K562 (cell line): ENCODE data around the gene C22orf31. TPM values are rescaled to one million over a fixed set of nuclear protein-coding genes. Genes with fewer than 3 reads are reported as not detected.

Experiments used
- ATAC-seq: fragments of 200-7000 bp; cut with Tn5 transposase; 3 replicates; pipeline ENCODE4 v1.9.1; 2020; ENCODE audit warnings: moderate library complexity
- BruUV-seq: library from RNA; stranded (reverse); fragments of 400-500 nt; replicated peaks from 2 replicates; lab custom pipeline; 2021; lab: Mats Ljungman, UMichigan
- CTCF ChIA-PET: fragments of 300-600 bp; formaldehyde crosslinking; extraction: SDS; loops from one replicate; lab custom pipeline; 2021; ENCODE audit warnings: low intra/inter-chr PET ratio; lab: Yijun Ruan, JAX
- POLR2A ChIA-PET: fragments of 300-600, 350-650 bp; sonication (Branson Sonifier 250); formaldehyde crosslinking; extraction: SDS; loops from one replicate; lab custom pipeline; 2021; ENCODE audit warnings: antibody characterized with exemption, inconsistent platforms; lab: Yijun Ruan, JAX
- DNase-seq, 4 experiments: peaks; one replicate each; pipeline versions ENCODE4 v3.0.0 to v3.0.0-alpha.2; 2011 to 2018; ENCODE audit warnings: low spot score in 3 of 4, mixed read lengths in 3 of 4; ENCODE audit errors: extremely low read depth in 1 of 4
- FAIRE-seq: peaks from 2 replicates; lab custom pipeline; 2011; peaks lifted over from hg19 to GRCh38; lab: Jason Lieb, UNC
- H2AFZ ChIP-seq: 2 replicates; pipeline ENCODE4 v1.6.0; 2011; ENCODE audit warnings: low read depth, low read length, control low read depth, inconsistent platforms
- H3K27ac ChIP-seq: fragments of 200-600 bp; 3 replicates; pipeline ENCODE4 v1.8.0; 2011; ENCODE audit warnings: low read depth, mild to moderate bottlenecking, control low read depth, inconsistent platforms, low read length, moderate library complexity, mixed read lengths; ENCODE audit errors: extremely low read depth
- H3K27me3 ChIP-seq, 2 experiments: fragments of 300-600 bp in 1 of 2; 2 replicates in 1 of 2; 3 replicates in 1 of 2; pipeline versions ENCODE4 v1.6.0 to v1.8.0; 2011; ENCODE audit warnings: inconsistent platforms in 2 of 2, low read length in 2 of 2, mild to moderate bottlenecking in 1 of 2, mixed read lengths in 1 of 2, moderate library complexity in 1 of 2; ENCODE audit not compliant: control insufficient read depth in 2 of 2, insufficient read depth in 2 of 2
- H3K36me3 ChIP-seq: fragments of 300-600 bp; 3 replicates; pipeline ENCODE4 v1.8.0; 2011; ENCODE audit warnings: mild to moderate bottlenecking, low read length, inconsistent platforms; ENCODE audit not compliant: control insufficient read depth, insufficient read depth
- H3K4me1 ChIP-seq, 2 experiments: fragments of 200-600 bp in 1 of 2; replicated peaks in 1 of 2; 2 replicates in 1 of 2; 3 replicates in 1 of 2; pipeline versions ENCODE4 v1.5.1 to v1.8.0; 2011; ENCODE audit warnings: inconsistent platforms in 2 of 2, low read length in 2 of 2, mild to moderate bottlenecking in 1 of 2, mixed read lengths in 1 of 2, moderate library complexity in 1 of 2; ENCODE audit not compliant: control insufficient read depth in 2 of 2, insufficient read depth in 2 of 2
- H3K4me2 ChIP-seq: 2 replicates; pipeline ENCODE4 v1.6.1; 2011; ENCODE audit warnings: low read length, control low read depth, inconsistent platforms, mixed read lengths; ENCODE audit not compliant: insufficient read depth
- H3K4me3 ChIP-seq: fragments of 200-600 bp; sonication (generic), shearing (Covaris generic); 2 replicates; pipeline ENCODE4 v1.5.1; 2016; ENCODE audit warnings: control low read depth, inconsistent platforms
- H3K79me2 ChIP-seq: fragments of 200-600 bp; 3 replicates; pipeline ENCODE4 v1.8.0; 2011; ENCODE audit warnings: low read length, inconsistent platforms; ENCODE audit not compliant: control insufficient read depth, insufficient read depth
- H3K9ac ChIP-seq, 2 experiments: 2 replicates each; pipeline versions ENCODE4 v1.6.0 to v1.6.1; 2011; ENCODE audit warnings: low read depth in 2 of 2, low read length in 2 of 2, control low read depth in 1 of 2, inconsistent platforms in 1 of 2, mild to moderate bottlenecking in 1 of 2, mixed read lengths in 1 of 2; ENCODE audit not compliant: insufficient read depth in 1 of 2
- H3K9me1 ChIP-seq: one replicate; pipeline ENCODE4 v1.6.0; 2011; ENCODE audit warnings: inconsistent platforms, mild to moderate bottlenecking, low read length, moderate library complexity; ENCODE audit not compliant: control insufficient read depth, insufficient read depth
- H3K9me3 ChIP-seq: replicated peaks from 2 replicates; pipeline ENCODE4 v1.5.1; 2011; ENCODE audit warnings: low read depth, low read length, inconsistent platforms; ENCODE audit not compliant: control insufficient read depth, insufficient read depth
- H4K20me1 ChIP-seq: replicated peaks from 2 replicates; pipeline ENCODE4 v1.6.1; 2011; ENCODE audit warnings: low read length, inconsistent platforms, mixed read lengths; ENCODE audit not compliant: control insufficient read depth, insufficient read depth
- BDP1 ChIP-seq: IDR thresholded peaks from 3 replicates; pipeline ENCODE4 v1.6.1; 2011; ENCODE audit not compliant: insufficient read length, insufficient read depth
- CBX3 ChIP-seq, 2 experiments: IDR thresholded peaks; 1 replicate in 1 of 2; 2 replicates in 1 of 2; pipeline ENCODE4 v1.6.1; 2012; ENCODE audit warnings: inconsistent platforms in 2 of 2, low read length in 2 of 2, borderline replicate concordance in 1 of 2, control low read depth in 1 of 2
- TBP ChIP-seq: optimal IDR thresholded peaks from 2 replicates; pipeline ENCODE3; 2011; ENCODE audit warnings: low read depth, low read length, improper control_type of control experiment
- ZNF407 ChIP-seq: fragments of 450-650 bp; IDR thresholded peaks from 2 replicates; pipeline ENCODE4 v1.6.1; 2016; ENCODE audit warnings: low read depth
- WGBS: fragments of 100-300 bp; shearing (Covaris generic); methylation state at CpG from one replicate; pipeline ENCODE4 v1.1.6; 2016; ENCODE audit warnings: low coverage, mixed read lengths; ENCODE audit not compliant: insufficient coverage; ENCODE audit errors: missing lambda C conversion rate; 5-methylcytosine and 5-hydroxymethylcytosine counted together
- in situ Hi-C: fragments of 300-500 bp; cut with MboI; formaldehyde crosslinking; loops from 4 replicates; pipeline ENCODE4 v1.15.0; 2018; ENCODE audit warnings: inconsistent platforms, mixed read lengths
- intact Hi-C: fragments of 100-400 bp; cut with micrococcal nuclease; formaldehyde crosslinking; loops from 2 replicates; pipeline ENCODE4 v1.14.2; 2022
- polyA plus RNA-seq, 8 experiments: library from polyadenylated mRNA; depleted of rRNA in 4 of 8; stranded (reverse) in 5 of 8; unstranded in 3 of 8; fragments of >200 nt; fragmentation: Nextera tagmentation in 2 of 8; fragmentation: Illumina TruSeq in 1 of 8; extraction: Ambion mirVana in 2 of 8; extraction: Trizol in 1 of 8; gene quantifications; 2 replicates each; pipeline versions ENCODE4 v1.2.1 to v1.2.3, GENCODE V29; 2011 to 2014; ENCODE audit warnings: inconsistent platforms in 1 of 8, missing spikeins in 1 of 8
- total RNA-seq, 7 experiments: library from RNA; depleted of rRNA in 6 of 7; stranded (reverse); fragments of >200 nt in 6 of 7; fragmentation: Illumina TruSeq in 2 of 7; extraction: Trizol in 2 of 7; gene quantifications; 2 replicates each; pipeline versions ENCODE4 v1.2.1 to v1.2.3, GENCODE V29; 2011 to 2021; ENCODE audit warnings: low replicate concordance in 1 of 7

The C22orf31 gene
- total and polyA plus RNA-seq, 9 of the 15 experiments (the other 6 are each of a cell fraction or from before 2014, with no cell fraction given): not detected

- FAIRE-seq (no peak), ATAC-seq (no peak), DNase-seq (no peak)
- intact Hi-C loops (no loop called here), in situ Hi-C loops (no loop called here)
- H3K27me3 ChIP-seq: no peaks in the 10 kb centered on the region
- ChIA-PET POLR2A (interaction anchor here (0.6 to 0.7 kb wide), 2 partner anchors 31 to 46 kb away, joined by 3 read pairs; no protein-coding TSS in a partner anchor), CTCF (no interaction called here)
- 89% methylated on average over 3 of the region's 10 CpGs for WGBS
- H3K4me1 ChIP-seq: peaks cover 16 to 39% of the 10 kb centered on the region in 2 experiments
- no peaks in the 10 kb centered on the region for H3K9me1 ChIP-seq
- BruUV-seq: no TSS peak
- no peaks in the 10 kb centered on the region for H3K9me3 ChIP-seq
- H3K4me2 ChIP-seq: no peak overlapping the region; the same call in 1 of the 2 replicates
- TF ChIP-seq TBP (no peak), CBX3 (IDR thresholded peaks at IDR 0.05; ENCODE audit: borderline replicate concordance in 1 of 2, low read length in 2 of 2) (no peak), BDP1 (no peak), ZNF407 (no peak)
- no peak overlapping the region for H2AFZ ChIP-seq
- no peaks in the 10 kb centered on the region for H3K79me2 ChIP-seq
- no peak overlapping the region for H3K9ac ChIP-seq
- H3K36me3 ChIP-seq: no peaks in the 10 kb centered on the region
- no peak overlapping the region for H3K27ac ChIP-seq
- H4K20me1 ChIP-seq: no peaks in the 10 kb centered on the region
- H3K4me3 ChIP-seq: no peak overlapping the region
These were observed 12.7 kb upstream of the C22orf31 start for GRCh38 chr22:29074276-29074772.
